GM18508 (cell line): ENCODE data around the gene MSANTD1.

ENCODE experiments used
- ATAC-seq: cut with Tn5 transposase; IDR thresholded peaks from one replicate; pipeline ENCODE4 v1.9.1; 2021; ENCODE audit warnings: moderate number of reproducible peaks; ENCODE audit not compliant: insufficient read depth, unreplicated experiment

Gene MSANTD1

DNA sequence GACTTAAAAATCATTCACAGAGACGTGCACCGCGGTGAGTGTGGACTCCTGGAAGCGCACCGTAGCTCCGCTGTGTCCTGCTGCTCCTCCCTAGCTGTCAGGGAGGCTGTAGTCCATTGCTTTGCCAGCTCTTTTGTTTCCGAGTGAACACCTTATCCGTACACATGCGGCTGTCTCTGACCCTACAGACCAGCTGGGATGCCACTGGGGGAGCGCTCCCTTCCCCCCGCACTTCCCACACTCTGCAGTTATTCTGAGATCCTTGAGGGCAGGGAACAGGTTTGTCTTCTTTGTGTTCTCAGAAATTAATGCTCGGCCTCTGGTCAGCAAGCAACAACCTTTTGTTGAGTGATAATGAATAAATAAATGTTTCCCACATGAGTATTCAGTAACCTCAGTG is 33.7 kb upstream of the MSANTD1 start:
- no peak for ATAC-seq

DNA sequence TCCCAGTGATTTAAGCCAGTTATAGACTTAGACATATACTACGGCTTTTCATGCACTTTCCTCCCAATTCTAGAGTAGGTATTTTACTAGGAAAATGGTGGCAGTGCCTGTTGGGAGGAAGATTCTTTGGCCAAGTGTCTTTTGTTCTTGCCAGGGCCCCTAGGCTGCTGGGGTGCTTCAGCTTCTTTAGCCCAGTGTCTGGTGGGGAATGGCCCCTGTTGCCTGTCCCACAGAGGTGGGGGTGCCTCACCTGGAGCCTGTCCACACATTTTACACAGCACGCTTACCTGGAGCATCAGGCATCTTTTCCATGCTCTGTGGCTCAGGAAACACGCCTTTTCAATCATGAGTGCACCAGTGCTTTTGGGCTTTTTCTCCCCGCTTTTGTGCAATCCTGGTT is 33.2 kb upstream of the MSANTD1 start:
- no peak for ATAC-seq

DNA sequence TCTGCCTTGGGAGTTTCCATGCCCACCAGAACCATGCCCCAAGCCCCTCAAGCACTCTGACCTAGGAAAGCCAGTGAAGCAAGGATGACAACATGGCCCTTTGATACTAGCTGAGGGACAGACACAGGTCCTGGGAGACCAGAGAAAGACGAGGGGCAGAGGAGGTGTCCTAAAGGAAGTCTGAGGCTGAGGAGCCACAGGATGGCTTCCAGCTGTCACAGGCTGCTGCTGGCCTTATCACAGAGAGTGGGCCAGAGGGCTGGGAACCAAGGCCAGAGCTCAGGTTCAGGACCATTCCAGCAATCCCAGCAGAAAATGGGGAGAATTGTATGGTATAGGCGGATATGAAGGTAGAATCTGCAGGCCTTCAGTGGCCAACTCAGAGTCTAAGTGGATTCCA is 31.7 kb upstream of the MSANTD1 start:
- ATAC-seq, result no peak

GRCh38 chr4:3217771-3218170 is 31.2 kb upstream of the MSANTD1 start:
- no peak for ATAC-seq

DNA sequence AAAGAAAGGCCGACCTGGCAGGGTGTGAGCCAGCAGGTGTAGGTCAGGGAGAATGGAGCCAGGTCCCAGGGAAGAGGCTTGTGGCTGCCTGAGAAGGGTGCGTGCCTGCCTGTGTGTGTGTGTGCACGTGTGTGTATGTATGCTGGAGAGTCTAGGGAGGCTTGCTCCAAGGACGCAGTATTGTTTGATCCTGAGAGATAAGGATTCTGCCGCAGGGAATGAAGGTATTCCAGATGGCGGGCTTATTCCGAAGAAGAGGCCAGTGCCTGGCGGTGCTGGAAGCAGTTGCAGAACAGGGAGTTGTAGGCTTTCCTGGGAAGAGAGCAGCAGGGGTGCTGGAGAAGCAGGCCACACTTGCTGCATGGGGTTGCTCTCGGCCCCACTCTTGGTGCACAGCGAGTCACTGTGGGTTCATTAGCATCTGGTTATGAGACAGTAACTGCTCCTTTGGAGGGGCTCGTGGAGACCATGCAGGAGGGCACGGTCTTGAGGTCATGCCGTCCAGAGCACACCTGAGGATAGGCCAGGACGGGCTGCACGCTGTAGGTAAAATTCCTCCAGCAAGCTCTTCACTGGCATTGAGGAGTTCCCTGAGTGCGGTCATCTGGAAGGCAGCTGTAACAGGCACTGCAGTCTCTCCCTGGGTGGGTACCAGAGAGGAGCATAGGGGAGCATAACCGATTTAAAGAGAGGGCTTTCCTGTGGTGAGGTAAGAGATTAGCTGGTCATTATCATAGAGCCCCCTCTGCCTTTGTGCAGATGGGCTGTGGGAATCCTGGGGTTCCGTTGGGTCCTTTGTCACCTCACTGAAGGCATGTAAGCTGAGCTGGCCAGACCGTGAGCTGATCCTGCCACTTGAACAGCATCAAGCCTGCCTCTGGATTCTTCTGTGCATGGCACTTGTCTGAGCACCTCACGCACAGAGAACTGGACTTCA is 29.9 kb upstream of the MSANTD1 start:
- ATAC-seq, result no peak

GRCh38 chr4:3219761-3220475 is 29.0 kb upstream of the MSANTD1 start:
- ATAC-seq, result no peak

GRCh38 chr4:3220476-3221183 is 28.3 kb upstream of the MSANTD1 start:
- ATAC-seq, result no peak

DNA sequence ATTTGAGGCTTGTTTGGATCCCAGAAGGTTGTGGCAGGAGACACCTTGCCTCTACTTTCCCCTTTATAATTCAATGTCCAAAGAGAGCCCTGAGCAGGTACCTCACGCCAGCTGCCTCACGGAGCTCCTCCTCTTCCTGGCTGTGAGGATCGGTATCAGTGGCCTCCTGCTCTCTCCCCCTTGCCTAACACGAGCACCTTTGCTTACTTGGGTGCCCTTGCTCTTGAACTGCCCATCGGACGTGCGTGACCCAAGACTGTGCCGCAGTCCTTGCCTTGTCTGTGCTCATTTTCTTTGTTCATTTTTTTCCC is 27.8 kb upstream of the MSANTD1 start:
- no peak for ATAC-seq

DNA sequence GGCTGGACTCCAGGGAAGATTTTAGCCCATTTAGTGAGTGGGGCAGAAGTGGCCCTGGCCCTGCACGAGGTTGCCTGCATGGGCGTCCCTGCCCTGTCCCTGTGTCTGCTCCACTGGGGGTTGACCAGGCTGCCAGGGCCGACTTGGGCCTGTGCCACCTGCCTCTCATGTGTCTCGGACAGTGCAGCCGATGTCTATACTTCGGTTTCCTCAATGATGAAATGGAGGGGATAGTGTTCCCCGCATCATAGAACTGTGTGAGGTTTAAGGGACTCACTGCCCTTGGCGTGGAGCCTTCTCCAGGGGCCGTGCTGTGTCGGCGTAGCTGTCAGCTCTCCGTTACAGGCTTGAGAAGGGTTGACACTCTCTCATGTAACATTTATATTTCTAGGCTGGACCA is 27.0 kb upstream of the MSANTD1 start:
- ATAC-seq, result no peak

GRCh38 chr4:3223346-3223745 is 25.6 kb upstream of the MSANTD1 start:
- ATAC-seq, result no peak

DNA sequence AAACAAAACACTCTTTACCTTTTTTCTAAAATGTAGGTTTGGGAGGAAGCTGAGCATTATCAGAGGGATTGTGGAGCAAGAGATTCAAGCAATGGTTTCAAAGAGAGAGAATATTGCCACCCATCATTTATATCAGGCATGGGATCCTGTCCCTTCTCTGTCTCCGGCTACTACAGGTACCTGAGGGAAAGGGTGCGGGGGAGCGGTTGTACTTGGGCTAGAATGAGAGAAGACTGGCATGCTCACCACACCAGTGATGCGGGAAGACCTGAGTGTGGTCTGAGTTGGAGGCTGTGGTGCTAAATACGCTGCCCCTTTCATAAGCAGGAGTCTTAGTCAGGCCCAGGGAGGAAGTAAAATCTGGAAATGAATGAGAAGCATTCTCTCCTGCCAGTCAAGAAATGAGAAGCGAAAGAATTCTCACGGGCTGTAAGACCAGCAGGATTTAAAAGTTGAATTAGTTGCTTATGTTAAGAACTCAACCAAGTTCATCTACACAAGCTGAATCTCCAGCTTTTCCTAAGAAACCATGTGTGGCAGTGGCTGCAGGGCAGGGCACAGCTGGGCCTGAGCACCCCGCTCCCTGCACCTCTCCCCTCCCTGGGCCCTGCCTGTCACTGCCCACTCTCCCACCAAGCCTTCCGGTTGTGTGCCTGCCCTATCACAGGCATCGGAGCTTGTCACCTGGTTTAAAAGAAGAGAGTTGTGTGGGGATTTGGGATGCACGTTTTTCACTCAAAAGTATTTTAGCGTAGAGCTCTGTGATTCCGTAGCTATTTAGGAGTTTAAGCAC is 24.8 kb upstream of the MSANTD1 start:
- ATAC-seq, result no peak

GRCh38 chr4:3225071-3225850 is 23.7 kb upstream of the MSANTD1 start:
- ATAC-seq, result no peak

DNA sequence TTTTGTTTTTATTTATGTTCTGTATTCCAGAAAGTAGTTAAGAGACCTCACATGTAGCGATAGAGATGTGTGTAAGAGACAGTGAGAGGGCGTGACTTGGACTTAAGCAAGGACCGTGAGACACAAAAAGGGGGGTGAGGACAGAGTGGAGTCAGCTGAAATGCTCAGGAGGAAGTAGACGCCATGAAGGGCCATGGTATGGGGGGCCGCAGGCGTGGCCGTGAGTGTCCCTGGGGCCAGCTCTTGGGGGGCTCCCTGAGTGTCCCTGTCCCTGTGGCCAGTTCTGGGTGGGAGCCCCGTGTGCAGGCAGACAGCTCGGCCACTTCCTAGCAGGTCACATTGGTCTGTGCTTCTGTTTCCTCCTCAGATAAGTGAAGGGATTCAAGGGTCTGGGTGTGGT is 23.0 kb upstream of the MSANTD1 start:
- ATAC-seq, result no peak

- no peak for ATAC-seq
Observed at GRCh38 chr4:3226467-3226866, 22.5 kb upstream of the MSANTD1 start.

DNA sequence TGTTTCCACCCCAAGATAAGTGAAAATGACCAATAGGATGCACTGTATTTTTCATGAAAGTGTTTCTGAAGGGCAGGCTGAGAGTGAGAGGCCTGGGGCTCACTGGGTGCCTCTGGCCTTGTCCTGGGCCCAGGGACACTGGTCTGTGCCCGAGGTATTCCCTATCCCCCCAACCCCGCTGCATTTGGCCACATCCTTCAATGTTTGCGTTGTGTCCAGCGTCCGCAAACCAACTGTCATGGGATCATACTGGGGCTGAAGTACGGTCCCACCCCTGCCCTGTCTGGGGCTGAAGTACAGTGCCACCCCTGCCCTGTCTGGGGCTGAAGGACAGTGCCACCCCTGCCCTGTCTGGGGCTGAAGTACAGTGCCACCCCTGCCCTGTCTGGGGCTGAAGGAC is 22.0 kb upstream of the MSANTD1 start:
- no peak for ATAC-seq

GRCh38 chr4:3227878-3228675 is 20.9 kb upstream of the MSANTD1 start:
- no peak for ATAC-seq

DNA sequence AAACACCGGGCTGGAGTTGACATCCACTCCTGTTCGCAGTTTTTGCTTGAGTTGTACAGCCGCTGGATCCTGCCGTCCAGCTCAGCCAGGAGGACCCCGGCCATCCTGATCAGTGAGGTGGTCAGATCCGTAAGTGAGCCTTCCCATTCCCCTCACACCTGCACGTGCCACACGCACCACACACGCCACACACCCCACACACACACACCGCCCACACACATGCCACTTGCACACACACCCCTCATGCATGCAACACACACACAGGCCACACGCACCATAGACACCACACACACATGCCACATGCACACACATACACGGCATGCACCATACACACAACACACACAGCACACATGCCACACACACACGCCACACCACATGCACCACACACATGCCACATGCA is 20.1 kb upstream of the MSANTD1 start:
- ATAC-seq, result no peak

- no peak for ATAC-seq
Observed at GRCh38 chr4:3229328-3229727, 19.6 kb upstream of the MSANTD1 start.

DNA sequence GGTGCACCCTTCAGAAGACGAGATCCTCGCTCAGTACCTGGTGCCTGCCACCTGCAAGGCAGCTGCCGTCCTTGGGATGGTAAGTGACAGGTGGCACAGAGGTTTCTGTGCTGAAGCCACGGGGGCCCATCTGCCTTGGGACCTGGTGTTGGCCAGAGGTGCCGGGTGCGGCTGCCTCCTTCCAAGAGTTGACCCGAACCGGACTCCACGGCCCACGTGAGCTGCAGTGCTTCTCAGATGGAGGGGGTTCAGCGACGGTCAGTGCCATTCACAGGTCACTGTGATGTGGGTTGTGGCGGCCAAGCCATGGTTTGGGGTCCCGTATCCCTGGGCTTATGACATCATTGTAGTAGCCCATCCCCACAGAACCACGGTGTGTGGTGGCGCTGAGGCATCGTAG is 19.0 kb upstream of the MSANTD1 start:
- no peak for ATAC-seq
